GM21528 (cell line): ENCODE measurements around the gene NOL12.

Source experiments
- ATAC-seq: cut with Tn5 transposase; IDR thresholded peaks from one replicate; pipeline ENCODE4 v1.9.1; 2021; ENCODE audit warnings: mild to moderate bottlenecking, moderate library complexity; ENCODE audit not compliant: unreplicated experiment, low FRiP score

NOL12 gene

DNA sequence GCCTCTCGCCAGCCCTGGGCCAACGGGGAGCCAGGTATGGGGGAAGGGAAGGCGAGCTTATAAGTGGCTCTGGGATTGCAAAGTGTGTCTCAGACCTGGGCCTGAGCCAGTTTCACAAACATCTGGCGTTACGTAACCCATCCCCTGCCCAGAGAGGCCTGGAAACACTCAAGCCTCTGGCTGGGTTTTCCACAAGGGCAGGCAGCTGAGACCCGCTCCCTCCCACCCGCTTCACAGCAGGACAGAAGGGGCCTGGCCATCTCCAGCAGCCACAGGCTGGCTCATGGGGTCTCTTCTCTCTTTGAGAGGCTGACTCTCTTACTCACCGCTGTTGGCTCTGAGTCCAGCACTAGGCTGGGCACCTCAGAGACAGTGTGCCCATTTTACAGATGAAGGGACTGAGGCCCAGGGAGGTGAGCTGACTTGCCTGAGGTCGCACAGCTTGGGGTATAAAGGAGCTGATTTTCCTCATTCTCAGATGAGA lies 55.2 kb downstream of the NOL12 start:
- ATAC-seq, result no peak

- ATAC-seq, result no peak
Measured at GRCh38 chr22:37742376-37743171, 56.4 kb downstream of the NOL12 start.
